HG02759 (cell line): Measurements from ENCODE around the gene FICD.
"Not testable (repeated sequence)": the region's sequence is repeated elsewhere in the genome, so short reads cannot be mapped to it uniquely, and the experiment has no call there.

Experiments used
- ATAC-seq: cut with Tn5 transposase; IDR thresholded peaks from one replicate; pipeline ENCODE4 v1.9.1; 2021; ENCODE audit warnings: mild to moderate bottlenecking, moderate library complexity; ENCODE audit not compliant: unreplicated experiment

FICD gene

GRCh38 chr12:108531929-108532848 lies 17.1 kb downstream of the FICD start:
- no peak for ATAC-seq

GRCh38 chr12:108538146-108538545 lies 23.1 kb downstream of the FICD start:
- ATAC-seq: no peak

- no peak for ATAC-seq
Measured at GRCh38 chr12:108538616-108539195, 23.6 kb downstream of the FICD start.

- no peak for ATAC-seq
Measured at GRCh38 chr12:108542320-108542719, 27.2 kb downstream of the FICD start.

DNA sequence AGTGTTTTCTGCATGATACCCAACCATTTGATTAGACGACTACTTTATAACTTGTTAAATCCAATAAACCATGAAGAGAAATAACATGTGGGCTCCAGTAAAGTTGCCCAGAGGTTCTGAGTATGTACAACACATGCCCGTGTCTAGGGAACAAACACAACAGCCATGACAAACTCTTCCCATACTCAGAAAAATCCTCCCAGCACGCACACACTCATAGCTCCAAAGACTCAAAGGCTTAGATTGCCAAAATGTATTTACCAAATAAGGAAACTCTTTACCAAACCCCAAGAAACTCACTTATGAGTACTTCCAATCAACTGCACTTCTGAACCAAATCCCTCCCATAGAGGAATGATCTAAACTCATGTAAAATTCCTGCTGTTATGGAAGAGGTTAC lies 28.6 kb downstream of the FICD start:
- no peak for ATAC-seq

DNA sequence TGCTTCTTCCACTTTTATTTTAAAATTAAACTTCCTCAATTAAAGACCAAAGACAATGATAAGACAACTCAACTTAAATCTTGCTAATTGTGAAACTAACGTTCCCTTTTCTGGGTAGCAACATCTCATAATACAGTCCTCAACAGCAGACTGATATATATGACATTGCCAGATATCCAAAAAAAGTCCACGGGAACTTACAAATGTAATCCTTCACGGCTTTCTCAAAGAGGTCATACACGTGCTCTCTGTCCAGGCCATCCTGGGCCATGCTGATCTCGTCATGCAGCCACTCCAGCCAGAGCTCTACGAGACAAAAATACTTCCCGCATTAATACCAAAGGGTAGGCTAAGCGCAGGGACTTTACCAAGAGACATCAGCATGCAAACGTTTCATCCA lies 32.6 kb downstream of the FICD start:
- no peak for ATAC-seq

- no peak for ATAC-seq
Measured at GRCh38 chr12:108548954-108549521, 34.0 kb downstream of the FICD start.

DNA sequence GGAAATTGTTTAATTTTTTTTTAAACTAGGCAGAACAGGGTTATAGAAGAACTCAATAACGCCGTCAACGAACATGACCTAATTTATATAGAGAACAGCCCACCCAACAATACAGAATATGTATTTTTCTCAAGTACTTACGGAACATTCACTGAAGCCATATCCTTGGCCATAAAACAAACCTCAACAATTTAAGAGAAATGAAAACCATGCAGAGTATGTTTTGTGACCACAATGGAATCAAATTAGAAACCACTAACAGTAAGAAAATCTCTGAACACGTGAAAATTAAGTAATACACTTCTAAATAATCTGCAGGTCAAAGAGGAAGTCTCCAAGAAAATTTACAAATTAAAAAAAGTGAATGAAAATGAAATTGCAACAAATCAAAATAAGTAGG lies 36.5 kb downstream of the FICD start:
- ATAC-seq: no peak

- no peak for ATAC-seq
Measured at GRCh38 chr12:108553799-108554198, 38.7 kb downstream of the FICD start.

DNA sequence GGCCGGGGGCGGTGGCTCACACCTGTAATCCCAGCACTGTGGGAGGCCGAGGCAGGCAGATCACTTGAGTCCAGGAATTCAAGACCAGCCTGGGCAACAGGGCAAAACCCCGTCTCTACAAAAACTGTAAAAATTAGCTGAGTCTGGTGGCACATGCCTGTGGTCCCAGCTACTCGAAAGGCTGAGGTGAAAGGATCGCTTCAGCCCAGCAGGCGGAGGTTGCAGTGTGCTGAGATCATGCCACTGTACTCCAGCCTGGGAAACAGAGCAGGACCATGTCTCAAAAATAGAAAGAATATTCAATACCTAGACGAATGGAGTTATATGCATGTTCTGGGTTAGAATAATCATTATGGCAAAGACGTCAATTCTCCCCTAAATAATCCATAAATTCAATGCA lies 40.3 kb downstream of the FICD start:
- not testable (repeated sequence) for ATAC-seq

DNA sequence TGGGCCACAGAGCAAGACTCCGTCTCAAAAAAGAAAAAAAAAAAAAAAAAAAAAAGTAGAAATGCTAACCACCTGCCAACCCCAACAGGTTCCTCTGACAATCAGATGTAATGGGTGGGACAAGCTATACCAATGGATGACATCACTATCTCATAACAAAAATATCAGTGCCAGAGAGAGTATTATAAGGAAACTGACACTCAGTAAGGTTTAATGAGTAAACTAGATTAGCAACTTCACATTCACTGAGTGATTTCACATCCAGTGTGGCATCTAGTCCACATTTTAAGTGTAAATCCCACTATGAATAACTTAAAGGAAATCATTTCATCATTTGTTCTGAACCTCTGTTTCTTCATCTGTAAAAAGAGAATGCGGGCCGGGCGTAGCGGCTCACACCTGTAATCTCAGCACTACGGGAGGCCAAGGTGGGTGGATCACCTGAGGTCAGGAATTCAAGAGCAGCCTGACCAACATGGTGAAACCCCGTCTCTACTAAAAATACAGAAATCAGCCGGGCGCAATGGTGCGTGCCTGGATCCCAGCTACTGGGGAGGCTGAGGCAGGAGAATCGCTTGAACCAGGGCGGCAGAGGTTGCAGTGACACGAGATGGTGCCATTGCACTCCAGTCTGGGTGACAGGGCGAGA lies 44.1 kb downstream of the FICD start:
- ATAC-seq: no peak

- no peak for ATAC-seq
Measured at GRCh38 chr12:108559748-108560147, 44.7 kb downstream of the FICD start.

GRCh38 chr12:108560321-108560721 lies 45.2 kb downstream of the FICD start:
- ATAC-seq: no peak

DNA sequence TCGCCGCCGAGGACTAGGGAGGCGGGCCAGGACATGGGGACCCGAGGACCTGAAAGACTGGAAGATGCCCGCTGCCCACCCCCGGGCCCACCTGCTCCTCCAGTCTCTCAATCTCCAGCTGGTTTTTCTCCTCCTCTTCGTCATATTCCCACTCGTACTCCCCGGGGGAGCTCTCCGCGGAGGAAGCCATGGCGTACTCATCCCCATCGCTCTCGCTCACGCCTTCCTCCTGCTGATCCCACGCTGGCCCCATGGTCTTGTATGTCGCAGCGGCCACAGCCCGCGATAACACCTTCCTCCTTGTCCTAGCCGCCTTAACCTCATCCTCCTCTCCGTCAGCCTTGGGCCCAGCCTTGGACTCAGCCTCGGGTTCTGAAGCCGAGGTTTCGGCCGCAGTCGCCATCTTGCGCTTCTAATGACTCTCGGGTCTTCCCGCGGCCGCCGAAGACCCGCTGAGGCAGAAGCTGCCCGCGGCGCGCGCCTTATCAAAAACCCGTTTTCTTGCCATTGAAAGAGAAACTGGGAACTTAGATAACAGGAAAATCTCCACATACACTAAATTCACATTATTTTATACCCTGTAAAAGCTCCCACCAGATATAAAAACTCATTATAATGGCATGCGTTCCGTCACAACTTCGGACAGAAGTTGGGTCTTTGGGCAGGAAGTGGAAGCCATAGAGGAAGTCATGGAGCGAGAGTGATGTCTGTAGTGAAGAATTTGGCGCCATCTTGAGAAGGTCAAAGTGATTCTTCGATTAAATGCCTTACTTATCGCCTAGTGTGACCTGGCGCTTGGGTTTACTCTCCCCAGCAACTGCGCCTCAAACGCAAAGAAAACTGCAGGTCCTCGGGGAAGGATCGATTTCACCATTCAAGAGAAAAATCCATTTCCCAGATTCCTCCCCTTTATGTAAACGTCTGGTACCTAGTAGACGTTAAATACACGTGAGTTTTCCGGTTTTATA lies 46.0 kb downstream of the FICD start, which contains the start of gene SART3:
Gene SART3 (minus strand): TSS at position 422 of the 968 bp plus-strand sequence. CDS start 19 bp downstream, at position 403.
- peak; percentile 45 for ATAC-seq

- ATAC-seq: no peak
Measured at GRCh38 chr12:108561852-108562347, 46.8 kb downstream of the FICD start.

- peak; percentile 59 for ATAC-seq
Measured at GRCh38 chr12:108562348-108563135, 47.5 kb downstream of the FICD start, which contains the start of gene ISCU. Gene ISCU, plus strand, starts transcription at chr12:108562596. Its CDS starts 27 bp downstream, at chr12:108562623.

GRCh38 chr12:108563136-108563803 lies 48.2 kb downstream of the FICD start:
- peak; percentile 38 for ATAC-seq

DNA sequence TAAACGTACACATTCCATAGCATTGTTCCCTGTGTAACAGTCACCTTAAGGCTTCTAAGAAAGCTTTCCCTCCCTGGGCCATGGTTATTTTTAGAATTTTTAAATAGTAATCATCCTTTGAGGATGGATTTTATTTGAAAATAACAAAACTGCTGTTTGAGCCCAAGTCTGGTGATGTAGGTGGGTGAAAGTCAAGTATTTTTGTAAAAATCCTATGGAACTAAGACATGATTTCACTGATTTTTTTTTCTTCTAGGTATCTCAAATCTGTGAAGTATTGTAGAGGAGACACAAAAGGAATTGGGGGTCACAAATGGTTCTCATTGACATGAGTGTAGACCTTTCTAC lies 48.7 kb downstream of the FICD start:
- no peak for ATAC-seq

GRCh38 chr12:108564724-108565123 lies 49.6 kb downstream of the FICD start:
- no peak for ATAC-seq
